GM12801 (cell line): ENCODE data around the gene GIMAP8.

Source experiments
- CTCF ChIP-seq: IDR thresholded peaks from one replicate; pipeline ENCODE4 v1.5.1; 2011; ENCODE audit warnings: control low read depth; ENCODE audit not compliant: insufficient read length; ENCODE audit errors: extremely low read depth

The GIMAP8 gene

GRCh38 chr7:150462413-150462812, 12.0 kb downstream of the GIMAP8 start:
- TF ChIP-seq CTCF = no peak

- TF ChIP-seq CTCF = no peak
Measured at GRCh38 chr7:150463461-150463860, 13.0 kb downstream of the GIMAP8 start.

GRCh38 chr7:150464962-150465361, 14.5 kb downstream of the GIMAP8 start:
- no peak for TF ChIP-seq CTCF

- TF ChIP-seq CTCF = no peak
Measured at GRCh38 chr7:150465414-150465813, 15.0 kb downstream of the GIMAP8 start.

- no peak for TF ChIP-seq CTCF
Measured at GRCh38 chr7:150466477-150466876, 16.0 kb downstream of the GIMAP8 start.

- TF ChIP-seq CTCF = no peak
Measured at GRCh38 chr7:150468241-150468640, 17.8 kb downstream of the GIMAP8 start.

GRCh38 chr7:150471886-150472285, 21.5 kb downstream of the GIMAP8 start:
- no peak for TF ChIP-seq CTCF

- no peak for TF ChIP-seq CTCF
Measured at GRCh38 chr7:150473902-150474301, 23.5 kb downstream of the GIMAP8 start.
